D721Med (cell line): ENCODE results near the gene SESN3.
"Not testable (repeated sequence)": the region's sequence is repeated elsewhere in the genome, so short reads cannot be mapped to it uniquely, and the experiment has no call there.

ENCODE experiments used
- DNase-seq: peaks from one replicate; pipeline ENCODE4 v3.0.0; 2011; ENCODE audit warnings: low spot score; ENCODE audit not compliant: insufficient read length
- FAIRE-seq: peaks from 2 replicates; lab custom pipeline; 2011; peaks lifted over from hg19 to GRCh38; lab: Jason Lieb, UNC
- TF ChIP-seq, protein P1 (sequence below): IDR thresholded peaks from 2 replicates; pipeline ENCODE4 v1.5.1; 2012; ENCODE audit warnings: mild to moderate bottlenecking, control low read depth; ENCODE audit not compliant: insufficient read depth; ENCODE audit errors: missing control alignments

SESN3 gene, protein sequence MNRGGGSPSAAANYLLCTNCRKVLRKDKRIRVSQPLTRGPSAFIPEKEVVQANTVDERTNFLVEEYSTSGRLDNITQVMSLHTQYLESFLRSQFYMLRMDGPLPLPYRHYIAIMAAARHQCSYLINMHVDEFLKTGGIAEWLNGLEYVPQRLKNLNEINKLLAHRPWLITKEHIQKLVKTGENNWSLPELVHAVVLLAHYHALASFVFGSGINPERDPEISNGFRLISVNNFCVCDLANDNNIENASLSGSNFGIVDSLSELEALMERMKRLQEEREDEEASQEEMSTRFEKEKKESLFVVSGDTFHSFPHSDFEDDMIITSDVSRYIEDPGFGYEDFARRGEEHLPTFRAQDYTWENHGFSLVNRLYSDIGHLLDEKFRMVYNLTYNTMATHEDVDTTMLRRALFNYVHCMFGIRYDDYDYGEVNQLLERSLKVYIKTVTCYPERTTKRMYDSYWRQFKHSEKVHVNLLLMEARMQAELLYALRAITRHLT

GRCh38 chr11:95231127-95231880 lies at the start of gene SESN3:
Gene SESN3 (minus strand): TSS chr11:95231202. CDS start chr11:95230860, 342 bp downstream.
- DNase-seq (peak; percentile 51), FAIRE-seq (peak; percentile 87)
- TF ChIP-seq, protein P1, sequence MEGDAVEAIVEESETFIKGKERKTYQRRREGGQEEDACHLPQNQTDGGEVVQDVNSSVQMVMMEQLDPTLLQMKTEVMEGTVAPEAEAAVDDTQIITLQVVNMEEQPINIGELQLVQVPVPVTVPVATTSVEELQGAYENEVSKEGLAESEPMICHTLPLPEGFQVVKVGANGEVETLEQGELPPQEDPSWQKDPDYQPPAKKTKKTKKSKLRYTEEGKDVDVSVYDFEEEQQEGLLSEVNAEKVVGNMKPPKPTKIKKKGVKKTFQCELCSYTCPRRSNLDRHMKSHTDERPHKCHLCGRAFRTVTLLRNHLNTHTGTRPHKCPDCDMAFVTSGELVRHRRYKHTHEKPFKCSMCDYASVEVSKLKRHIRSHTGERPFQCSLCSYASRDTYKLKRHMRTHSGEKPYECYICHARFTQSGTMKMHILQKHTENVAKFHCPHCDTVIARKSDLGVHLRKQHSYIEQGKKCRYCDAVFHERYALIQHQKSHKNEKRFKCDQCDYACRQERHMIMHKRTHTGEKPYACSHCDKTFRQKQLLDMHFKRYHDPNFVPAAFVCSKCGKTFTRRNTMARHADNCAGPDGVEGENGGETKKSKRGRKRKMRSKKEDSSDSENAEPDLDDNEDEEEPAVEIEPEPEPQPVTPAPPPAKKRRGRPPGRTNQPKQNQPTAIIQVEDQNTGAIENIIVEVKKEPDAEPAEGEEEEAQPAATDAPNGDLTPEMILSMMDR = peak; percentile 1

- FAIRE-seq (no peak), DNase-seq (no peak)
- TF ChIP-seq, protein P1 = no peak
Measured at GRCh38 chr11:95279921-95280868, 49.2 kb upstream of the SESN3 start.

DNA sequence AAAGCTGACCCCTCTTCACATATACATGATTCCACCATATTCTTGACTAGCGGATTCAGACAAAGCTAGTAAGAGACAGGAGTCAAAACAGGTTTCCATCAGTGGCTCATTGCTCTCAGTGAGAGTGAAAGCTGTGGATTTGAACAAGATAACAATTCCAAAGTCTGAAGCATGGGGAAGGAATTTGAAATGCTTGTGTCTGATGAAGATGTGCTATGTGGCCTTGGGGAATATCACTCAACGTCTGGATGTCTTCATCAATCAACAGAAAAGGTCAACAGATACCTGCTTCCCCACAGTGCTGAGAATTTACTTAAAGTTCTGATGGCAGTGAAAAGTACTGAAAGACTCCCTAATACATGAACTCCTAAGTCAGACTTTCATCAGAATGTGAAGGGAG lies 46.9 kb upstream of the SESN3 start:
- no peak for FAIRE-seq
- DNase-seq = no peak
- TF ChIP-seq, protein P1 = no peak

- TF ChIP-seq, protein P1 = no peak
- DNase-seq (no peak), FAIRE-seq (no peak)
Measured at GRCh38 chr11:95276139-95276538, 45.1 kb upstream of the SESN3 start.

DNA sequence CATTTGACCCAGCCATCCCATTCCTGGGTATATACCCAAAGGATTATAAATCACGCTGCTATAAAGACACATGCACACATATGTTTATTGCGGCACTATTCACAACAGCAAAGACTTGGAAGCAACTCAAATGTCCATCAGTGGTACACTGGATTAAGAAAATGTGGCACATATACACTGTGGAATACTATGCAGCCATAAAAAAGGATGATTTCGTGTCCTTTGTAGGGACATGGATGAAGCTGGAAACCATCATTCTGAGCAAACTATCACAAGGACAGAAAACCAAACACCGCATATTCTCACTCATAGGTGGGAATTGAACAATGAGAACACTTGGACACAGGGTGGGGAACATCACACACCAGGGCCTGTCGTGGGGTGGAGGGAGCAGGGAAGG lies 42.6 kb upstream of the SESN3 start:
- not testable (repeated sequence) for FAIRE-seq, DNase-seq

DNA sequence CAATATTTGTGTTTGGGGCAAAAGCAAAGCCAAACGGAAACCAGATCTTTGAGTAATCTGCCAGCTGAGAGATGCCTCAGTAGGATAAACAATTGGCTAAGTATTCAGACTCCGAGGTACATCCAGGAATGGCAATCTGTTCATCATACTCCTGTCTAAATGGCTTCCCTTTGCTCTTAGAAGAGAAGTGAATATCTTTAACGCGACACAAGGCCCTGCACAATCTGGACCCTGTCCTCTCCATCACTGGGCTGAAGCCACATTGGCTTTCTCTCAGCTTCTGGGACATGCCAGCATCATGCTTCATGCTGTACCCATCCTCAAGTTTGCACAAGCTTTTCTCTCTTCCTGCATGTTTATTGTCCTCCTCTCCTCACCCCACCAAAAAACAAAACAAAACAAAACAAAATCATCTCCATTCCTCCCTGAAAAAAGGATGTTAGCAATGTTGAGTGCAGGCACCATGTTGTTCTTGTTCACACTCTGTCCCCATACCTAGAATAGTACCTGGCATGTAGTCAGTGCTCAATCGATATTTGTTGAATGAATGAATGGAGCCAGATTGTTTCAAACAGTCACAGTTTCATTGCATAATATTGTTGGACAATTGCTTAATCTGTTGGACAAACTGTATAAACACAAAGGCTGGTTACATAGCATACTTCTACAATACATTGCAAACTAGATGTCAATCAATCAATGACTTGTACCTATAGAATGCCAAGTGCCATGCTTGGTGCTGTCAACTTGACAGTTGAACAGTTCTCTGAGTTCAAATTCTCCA lies 38.2 kb upstream of the SESN3 start:
- FAIRE-seq (no peak), DNase-seq (no peak)
- TF ChIP-seq, protein P1 = no peak
